CD4-positive, alpha-beta T cell (primary cell): Measurements from ENCODE around the gene CFAP97D1. TPM values are rescaled to one million over a fixed set of nuclear protein-coding genes. Genes with fewer than 3 reads are reported as not detected.

Experiments
- ATAC-seq: fragments of 200-7000 bp; cut with Tn5 transposase; one replicate; pipeline ENCODE4 v1.10.0; 2022; ENCODE audit warnings: mild to moderate bottlenecking; ENCODE audit not compliant: poor library complexity
- CTCF ChIA-PET: fragments of 350-600 bp; sonication (Branson Sonifier 250); formaldehyde crosslinking; loops from one replicate; lab custom pipeline; 2021; ENCODE audit warnings: antibody characterized with exemption, inconsistent platforms; lab: Charles Lee
- POLR2A ChIA-PET: fragments of 350-600 bp; sonication (Branson Sonifier 250); formaldehyde crosslinking; loops from one replicate; lab custom pipeline; 2021; ENCODE audit warnings: antibody characterized with exemption, inconsistent platforms; lab: Charles Lee
- DNase-seq, 14 experiments: peaks; one replicate each; pipeline ENCODE4 v3.0.0-alpha.2; 2013 to 2020; ENCODE audit warnings: mixed read lengths in 2 of 14
- H3K27ac ChIP-seq, 2 donors: one replicate each; pipeline versions ENCODE4 v1.5.1 to v1.7.0; 2013; ENCODE audit warnings: low read length in 2 of 2, low read depth in 1 of 2, mild to moderate bottlenecking in 1 of 2
- H3K27me3 ChIP-seq, 2 experiments: 1 replicate in 1 of 2; 2 replicates in 1 of 2; pipeline versions ENCODE4 v1.6.1 to v1.7.0; 2013; ENCODE audit warnings: low read length in 2 of 2, control low read depth in 1 of 2, mild to moderate bottlenecking in 1 of 2, moderate library complexity in 1 of 2; ENCODE audit not compliant: insufficient read depth in 2 of 2, control insufficient read depth in 1 of 2
- H3K36me3 ChIP-seq: one replicate; pipeline ENCODE4 v1.6.1; 2013; ENCODE audit warnings: low read length, control low read depth; ENCODE audit not compliant: insufficient read depth
- H3K4me1 ChIP-seq: one replicate; pipeline ENCODE4 v1.6.1; 2013; ENCODE audit warnings: low read length, control low read depth; ENCODE audit not compliant: insufficient read depth
- H3K4me3 ChIP-seq: one replicate; pipeline ENCODE4 v1.5.1; 2013; ENCODE audit warnings: mild to moderate bottlenecking, low read length, moderate library complexity
- H3K9me3 ChIP-seq, 2 experiments: 1 replicate in 1 of 2; 2 replicates in 1 of 2; pipeline versions ENCODE4 v1.6.1 to v1.7.0; 2013; ENCODE audit warnings: low read length in 2 of 2, mild to moderate bottlenecking in 2 of 2, control low read depth in 1 of 2, moderate library complexity in 1 of 2; ENCODE audit not compliant: control insufficient read depth in 1 of 2, insufficient read depth in 1 of 2
- H3K27ac Mint-ChIP-seq: one replicate; pipeline ENCODE4 v1.8.0; 2020; ENCODE audit warnings: mixed read lengths
- H3K27me3 Mint-ChIP-seq: one replicate; pipeline ENCODE4 v1.8.0; 2021; ENCODE audit warnings: mixed read lengths
- H3K36me3 Mint-ChIP-seq: one replicate; pipeline ENCODE4 v1.8.0; 2021; ENCODE audit warnings: low read depth, mixed read lengths
- H3K4me1 Mint-ChIP-seq: one replicate; pipeline ENCODE4 v1.8.0; 2021; ENCODE audit warnings: low read depth, mixed read lengths
- H3K4me3 Mint-ChIP-seq: one replicate; pipeline ENCODE4 v1.8.0; 2020; ENCODE audit warnings: mild to moderate bottlenecking, mixed read lengths
- H3K9me3 Mint-ChIP-seq: one replicate; pipeline ENCODE4 v1.8.0; 2020; ENCODE audit warnings: mixed read lengths
- CTCF ChIP-seq: fragments of 200-600 bp; IDR thresholded peaks from one replicate; pipeline ENCODE4 v1.8.0; 2022; ENCODE audit warnings: antibody characterized with exemption, mild to moderate bottlenecking
- intact Hi-C, 2 experiments: fragments of 100-400 bp; cut with DNase I in 1 of 2; cut with micrococcal nuclease in 1 of 2; formaldehyde crosslinking; loops; one replicate each; pipeline versions ENCODE4 v1.15.1 to v1.9.0; 2023 to 2025; cut with DNase I, micrococcal nuclease
- total RNA-seq, 174 experiments: library from RNA in 2 of 174; stranded (reverse) in 2 of 174; gene quantifications; one replicate each; pipeline ENCODE4 v1.2.3 and lab custom pipeline; 2021 to 2026

CFAP97D1 gene
- total RNA-seq, 2 experiments from 2014 or later = not detected

- TF ChIP-seq CTCF = no peak
- Histone ChIP-seq H3K4me3 (no peak overlapping the region), H3K27me3 (no peaks in the 10 kb centered on the region), H3K27ac (no peak overlapping the region), H3K9me3 (no peaks in the 10 kb centered on the region), H3K36me3 (no peaks in the 10 kb centered on the region), H3K4me1 (no peaks in the 10 kb centered on the region)
- POLR2A ChIA-PET = no interaction called here
- no peak for ATAC-seq
- Mint-ChIP-seq H3K27ac (no peak overlapping the region), H3K4me1 (no peaks in the 10 kb centered on the region), H3K9me3 (no peaks in the 10 kb centered on the region), H3K27me3 (no peaks in the 10 kb centered on the region), H3K36me3 (no peaks in the 10 kb centered on the region), H3K4me3 (no peak overlapping the region)
- CTCF ChIA-PET = no interaction called here
- intact Hi-C loops = no loop called here
- no peak for DNase-seq
Observed at GRCh38 chr17:43814714-43815113, 34.5 kb downstream of the CFAP97D1 start.

- Mint-ChIP-seq H3K4me1 (no peaks in the 10 kb centered on the region), H3K36me3 (no peaks in the 10 kb centered on the region), H3K4me3 (no peak overlapping the region), H3K27me3 (no peaks in the 10 kb centered on the region), H3K27ac (no peak overlapping the region), H3K9me3 (no peaks in the 10 kb centered on the region)
- ChIA-PET CTCF (no interaction called here), POLR2A (interaction anchor here (0.6 kb wide), 1 partner anchor 48 kb away, joined by 3 read pairs; no protein-coding TSS in a partner anchor)
- TF ChIP-seq CTCF = no peak
- intact Hi-C loops = no loop called here
- H3K27me3 ChIP-seq = no peaks in the 10 kb centered on the region
- H3K36me3 ChIP-seq = no peaks in the 10 kb centered on the region
- no peaks in the 10 kb centered on the region for H3K4me1 ChIP-seq
- H3K27ac ChIP-seq = no peak overlapping the region
- DNase-seq (no peak), ATAC-seq (no peak)
- H3K4me3 ChIP-seq = no peak overlapping the region
- no peaks in the 10 kb centered on the region for H3K9me3 ChIP-seq
Observed at GRCh38 chr17:43816336-43817320, 36.4 kb downstream of the CFAP97D1 start.

- no peaks in the 10 kb centered on the region for H3K9me3 Mint-ChIP-seq
- Histone ChIP-seq H3K36me3 (no peaks in the 10 kb centered on the region), H3K9me3 (no peaks in the 10 kb centered on the region), H3K4me1 (no peaks in the 10 kb centered on the region), H3K4me3 (no peak overlapping the region), H3K27me3 (no peaks in the 10 kb centered on the region), H3K27ac (no peak overlapping the region)
- ATAC-seq (no peak), DNase-seq (no peak)
- CTCF ChIA-PET = interaction anchor here (1.5 kb wide), 1 partner anchor 28 kb away, joined by 5 read pairs; no protein-coding TSS in a partner anchor
- H3K4me3 Mint-ChIP-seq = no peak overlapping the region
- POLR2A ChIA-PET = no interaction called here
- H3K27ac Mint-ChIP-seq = no peak overlapping the region
- H3K4me1 Mint-ChIP-seq = no peaks in the 10 kb centered on the region
- H3K36me3 Mint-ChIP-seq = no peaks in the 10 kb centered on the region
- TF ChIP-seq CTCF = no peak
- intact Hi-C loops = no loop called here
- H3K27me3 Mint-ChIP-seq = no peaks in the 10 kb centered on the region
Observed at GRCh38 chr17:43817826-43818225, 37.6 kb downstream of the CFAP97D1 start.
